HG03175 (cell line): ENCODE data around the gene CLASP1.

ENCODE experiments used
- ATAC-seq: cut with Tn5 transposase; IDR thresholded peaks from one replicate; pipeline ENCODE4 v1.9.1; 2021; ENCODE audit warnings: mild to moderate bottlenecking, moderate library complexity; ENCODE audit not compliant: unreplicated experiment

Gene CLASP1

DNA sequence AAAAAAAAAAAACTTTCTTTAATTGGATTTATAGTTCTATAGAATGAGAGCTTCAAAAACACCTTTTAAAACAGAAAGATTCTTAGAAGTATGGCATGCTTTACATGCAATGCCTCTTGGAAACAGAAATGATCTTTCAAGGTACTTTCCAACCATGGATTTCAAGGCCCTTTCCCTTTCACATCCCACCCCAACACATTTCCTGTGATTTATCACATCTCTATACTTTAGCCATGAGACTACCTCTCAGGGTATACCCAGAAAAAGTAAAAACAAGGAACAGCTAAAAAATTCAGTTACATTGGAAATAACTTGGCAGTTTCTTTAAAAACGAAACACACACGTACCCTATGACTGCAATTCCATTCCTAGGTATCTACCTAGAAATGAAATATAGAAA, 103.3 kb downstream of the CLASP1 start:
- ATAC-seq, result no peak

DNA sequence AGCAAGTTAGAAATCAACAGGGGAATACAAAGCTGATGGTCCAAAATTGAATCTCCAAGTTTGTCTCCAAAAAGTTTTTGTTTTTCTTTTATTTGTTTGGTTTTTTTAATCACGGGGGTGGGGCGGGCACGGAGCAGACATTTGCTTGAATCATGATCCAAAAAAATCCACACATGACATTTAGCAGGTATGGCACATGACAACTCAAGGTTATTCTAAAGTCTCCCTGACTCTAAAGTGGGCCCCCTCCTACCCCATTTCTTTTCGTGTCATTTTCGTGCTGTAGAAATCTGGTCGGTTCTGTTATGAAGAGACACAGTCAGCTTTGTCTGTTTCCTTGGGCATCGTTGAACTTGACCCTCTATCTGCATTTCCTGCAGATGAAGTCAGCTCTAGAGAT, 104.0 kb downstream of the CLASP1 start:
- no peak for ATAC-seq

DNA sequence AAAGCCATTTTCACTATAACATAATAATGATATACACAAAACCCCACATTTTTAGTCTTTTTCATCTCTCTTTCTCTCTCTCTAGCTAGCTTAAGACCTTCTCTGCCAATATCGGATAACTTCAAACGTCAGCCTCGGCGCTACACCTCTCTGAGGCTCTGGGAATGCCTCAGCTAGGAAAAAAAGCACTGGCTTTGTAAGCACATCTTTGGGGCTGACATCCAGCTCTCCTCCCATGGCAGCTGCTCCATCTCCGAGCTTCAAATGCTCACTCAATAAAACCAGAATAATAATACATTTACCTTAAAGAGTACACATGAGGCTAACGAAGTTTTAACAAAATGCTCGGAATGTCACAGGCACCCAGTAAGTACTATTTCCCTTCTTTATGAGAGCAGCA, 107.8 kb downstream of the CLASP1 start:
- no peak for ATAC-seq

DNA sequence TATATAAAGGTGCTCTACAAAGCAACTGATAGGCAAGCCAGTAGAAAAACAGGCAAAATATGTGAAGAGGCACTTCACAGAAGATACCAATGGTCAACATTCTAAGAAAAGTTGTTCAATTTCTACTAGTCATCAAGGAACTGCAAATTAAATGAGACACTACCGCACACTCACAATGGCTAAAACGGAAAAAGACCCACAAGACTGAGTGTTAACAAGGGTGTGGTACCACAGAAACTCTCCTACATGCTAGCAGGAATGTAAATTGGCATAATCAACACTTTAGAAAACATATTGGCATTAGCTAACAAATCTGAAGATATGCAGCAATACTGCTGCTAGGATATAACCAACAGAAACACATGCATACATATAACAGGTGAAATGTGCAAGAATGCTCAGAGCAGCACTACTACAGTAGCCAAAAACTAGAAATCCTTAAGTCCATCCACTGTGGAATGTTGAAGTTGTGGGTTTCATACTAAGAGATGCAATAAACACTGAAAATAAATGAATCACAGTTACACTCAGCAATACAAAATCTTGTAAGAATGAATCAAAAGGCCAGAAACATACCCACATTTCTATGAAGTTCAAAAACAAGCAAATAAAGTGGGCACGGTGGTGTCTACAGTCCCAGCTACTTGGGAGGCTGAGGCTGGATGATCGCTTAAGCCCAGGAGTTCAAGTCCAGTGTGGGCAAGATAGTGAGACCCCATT, 109.4 kb downstream of the CLASP1 start:
- no peak for ATAC-seq

DNA sequence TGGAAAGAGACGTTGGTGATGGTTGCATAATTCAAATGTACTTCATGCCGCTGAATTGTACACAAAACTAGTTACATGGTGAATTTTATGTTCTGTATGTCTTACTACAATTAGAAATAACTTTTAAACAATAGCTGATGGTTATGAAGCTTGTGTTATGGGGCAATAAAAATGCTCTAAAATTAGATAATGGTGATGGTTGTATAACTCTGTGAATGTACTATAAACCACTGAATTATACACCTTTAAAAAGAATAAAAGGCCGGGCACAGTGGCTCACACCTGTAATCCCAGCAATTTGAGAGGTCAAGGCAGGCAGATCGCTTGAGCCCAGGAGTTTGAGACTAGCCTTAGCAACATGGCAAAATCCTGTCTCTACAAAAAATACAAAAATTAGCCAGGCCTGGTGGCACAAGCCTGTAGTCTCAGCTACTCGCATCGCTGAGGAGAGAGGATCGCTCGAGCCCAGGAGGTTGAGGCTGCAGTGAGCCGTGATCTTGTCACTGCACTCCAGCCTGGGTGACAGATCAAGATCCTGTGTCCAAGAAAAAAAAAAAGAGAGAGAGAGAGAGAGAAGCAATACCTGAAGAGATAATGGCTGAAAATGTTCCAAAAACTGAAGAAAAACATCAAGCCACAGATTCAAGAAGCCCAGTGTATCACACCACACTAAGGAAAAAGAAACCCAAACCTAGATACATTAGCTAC, 112.3 kb downstream of the CLASP1 start:
- ATAC-seq, result no peak

DNA sequence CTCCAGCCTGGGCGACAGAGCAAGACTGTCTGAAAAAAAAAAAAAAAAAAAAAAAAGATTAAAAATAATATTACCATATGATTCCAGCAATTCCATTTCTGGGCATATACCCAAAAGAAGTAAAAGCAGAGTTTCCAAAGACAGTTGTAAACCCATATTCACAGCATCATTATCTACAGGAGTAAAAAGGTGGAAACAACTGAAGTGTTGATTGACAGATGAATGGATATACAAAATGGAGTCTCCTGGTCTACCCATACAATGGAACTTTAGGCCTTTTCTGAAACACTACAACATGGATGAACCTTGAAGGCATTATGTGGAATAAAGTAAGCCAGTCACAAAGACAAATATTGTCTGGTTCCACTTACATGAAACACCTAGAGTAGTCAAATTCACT, 112.9 kb downstream of the CLASP1 start:
- ATAC-seq, result no peak

DNA sequence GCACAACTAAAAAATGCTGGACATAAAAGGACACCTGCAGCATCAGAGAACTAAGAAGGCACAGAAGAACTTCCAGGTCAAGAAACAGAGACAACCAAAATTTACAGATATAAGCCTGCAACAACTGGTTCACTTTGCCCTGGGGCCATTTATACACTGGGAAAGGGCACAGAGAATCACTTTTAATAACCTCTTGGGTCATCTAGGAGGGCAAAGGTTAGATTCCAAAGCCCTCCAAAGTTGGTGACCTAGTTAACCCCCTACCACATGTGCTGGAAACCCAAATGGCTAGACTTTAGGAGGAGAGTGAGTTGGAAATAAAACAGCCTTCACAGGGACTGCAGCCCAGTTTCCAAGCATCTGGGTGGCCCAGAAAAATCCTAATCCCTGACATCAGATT, 115.3 kb downstream of the CLASP1 start:
- ATAC-seq, result no peak

DNA sequence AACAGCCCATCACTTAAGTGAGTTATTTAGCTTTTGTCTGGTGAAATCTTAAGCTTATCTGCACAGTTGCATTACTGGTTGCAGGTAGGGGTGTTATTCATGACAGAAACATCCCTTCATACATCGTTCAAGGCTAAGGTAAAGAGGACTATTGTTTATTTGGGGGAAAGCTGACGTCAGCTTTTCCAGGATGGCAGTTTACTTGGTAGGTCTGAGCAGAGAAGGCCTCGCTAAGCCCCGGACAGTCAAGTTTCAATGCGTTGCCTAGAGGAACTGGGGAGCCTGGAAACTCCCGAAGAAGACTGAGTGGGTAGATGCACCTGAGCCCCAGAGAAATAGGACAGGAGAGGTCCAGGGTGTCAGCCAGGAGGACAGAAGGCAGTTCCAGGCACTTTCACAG, 116.4 kb downstream of the CLASP1 start:
- ATAC-seq, result no peak

DNA sequence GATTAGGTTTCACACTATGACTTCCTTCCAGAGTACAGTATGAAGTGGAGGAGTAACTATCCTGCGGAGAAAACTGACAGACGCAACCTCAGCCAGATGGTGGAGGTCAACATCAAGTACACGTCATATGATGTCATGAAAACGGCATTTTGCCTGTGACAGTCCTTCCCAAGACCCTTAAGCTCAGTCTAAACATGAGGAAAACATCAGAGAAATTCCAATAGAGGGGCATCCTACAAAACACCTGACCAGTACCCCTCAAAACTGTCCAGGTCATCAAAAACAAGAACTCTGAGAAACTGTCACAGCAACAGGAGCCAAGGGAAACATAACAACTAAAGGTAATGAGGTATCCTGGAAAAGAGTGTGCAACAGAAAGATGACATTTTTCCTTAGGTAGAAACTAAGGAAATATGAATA, 116.9 kb downstream of the CLASP1 start:
- no peak for ATAC-seq

DNA sequence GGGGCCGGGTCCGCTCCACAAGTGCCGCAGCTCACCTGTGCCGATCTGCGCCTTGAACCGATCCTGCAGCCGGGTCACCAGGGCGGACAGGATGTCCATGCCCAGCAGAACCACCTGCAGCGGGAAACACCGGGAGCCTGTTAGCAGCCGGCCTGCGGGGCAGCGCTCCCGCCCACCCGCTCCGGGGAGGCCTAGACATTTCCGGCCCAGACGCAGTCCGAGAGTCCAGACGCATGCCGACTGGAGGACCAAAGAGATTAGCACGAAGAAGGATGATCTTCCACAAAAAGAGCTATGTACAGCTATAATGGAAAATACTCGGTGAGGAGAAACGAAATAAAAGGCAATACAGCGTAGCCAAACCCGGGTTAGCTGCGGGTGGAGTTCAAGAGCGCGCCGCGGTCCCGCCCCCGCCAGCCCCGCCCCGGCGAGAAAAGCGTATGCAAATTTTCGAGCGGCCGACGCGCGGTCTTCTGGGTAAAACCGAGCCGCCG, 119.0 kb downstream of the CLASP1 start:
- ATAC-seq, result peak; percentile 64

DNA sequence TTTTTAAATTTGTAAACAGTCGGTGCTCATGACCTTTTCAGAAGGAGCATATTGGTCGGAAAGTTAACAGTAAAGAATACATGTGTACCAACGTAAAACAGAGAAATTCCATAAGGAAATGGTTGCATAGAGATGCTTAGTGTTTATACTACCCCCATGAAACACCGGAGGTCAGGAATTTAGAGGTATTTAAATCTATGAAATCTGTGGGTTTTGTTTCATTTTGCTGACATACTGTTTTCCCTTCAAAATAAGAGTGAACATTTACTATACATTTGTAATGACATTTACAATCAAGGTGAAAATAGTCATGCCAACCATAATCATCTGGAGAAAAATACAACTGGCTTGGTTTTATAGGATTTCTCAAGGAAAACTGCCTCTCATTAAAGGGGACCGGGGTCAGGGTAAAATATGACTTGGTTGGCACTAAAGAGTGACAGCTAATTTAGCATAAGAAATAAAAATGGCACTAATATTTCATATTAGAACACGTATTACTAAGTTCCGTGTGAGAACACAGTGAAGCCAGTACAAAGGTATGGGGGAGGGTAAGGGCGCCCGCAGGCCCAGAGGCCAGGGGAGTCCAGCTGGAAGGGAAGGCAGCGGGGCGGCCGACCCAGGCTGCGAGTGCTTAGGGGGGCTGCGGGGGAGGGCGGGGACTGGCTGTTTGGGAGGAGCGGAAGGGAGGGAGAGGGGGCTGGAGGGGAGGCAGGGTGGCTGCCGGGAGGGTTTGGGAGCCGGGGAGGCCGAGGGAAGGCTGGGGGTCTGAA, 119.6 kb downstream of the CLASP1 start:
- ATAC-seq, result peak; percentile 5

DNA sequence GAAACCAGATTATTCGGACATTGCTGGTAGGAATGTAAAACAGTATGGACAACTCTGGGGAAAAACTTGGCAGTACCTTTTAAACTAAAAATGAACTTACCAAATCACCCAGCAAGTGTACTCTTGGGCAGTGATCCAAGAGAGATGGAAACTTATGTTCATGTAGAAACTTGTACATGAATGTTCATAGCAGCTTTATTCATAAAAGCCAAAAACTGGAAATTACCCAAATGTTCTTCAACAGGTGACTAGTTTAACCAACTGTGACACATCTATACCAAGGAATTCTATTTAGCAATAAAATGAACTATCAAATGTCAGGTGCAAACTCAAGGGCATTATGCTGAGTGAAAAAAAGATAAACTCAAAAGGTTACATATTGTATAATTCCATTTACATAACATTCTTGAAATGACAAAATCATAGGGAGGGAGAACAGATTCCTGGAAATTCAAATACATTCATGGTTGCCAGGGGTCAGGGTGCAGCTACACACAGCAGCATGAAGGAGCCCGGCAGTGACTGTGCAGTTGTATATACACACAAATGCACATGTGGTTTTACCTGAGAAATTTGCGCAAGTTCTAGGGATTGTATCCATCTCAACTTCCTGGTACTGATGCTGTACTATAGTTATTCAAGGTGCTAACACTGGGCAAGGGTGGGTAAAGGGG, 122.1 kb downstream of the CLASP1 start:
- no peak for ATAC-seq

DNA sequence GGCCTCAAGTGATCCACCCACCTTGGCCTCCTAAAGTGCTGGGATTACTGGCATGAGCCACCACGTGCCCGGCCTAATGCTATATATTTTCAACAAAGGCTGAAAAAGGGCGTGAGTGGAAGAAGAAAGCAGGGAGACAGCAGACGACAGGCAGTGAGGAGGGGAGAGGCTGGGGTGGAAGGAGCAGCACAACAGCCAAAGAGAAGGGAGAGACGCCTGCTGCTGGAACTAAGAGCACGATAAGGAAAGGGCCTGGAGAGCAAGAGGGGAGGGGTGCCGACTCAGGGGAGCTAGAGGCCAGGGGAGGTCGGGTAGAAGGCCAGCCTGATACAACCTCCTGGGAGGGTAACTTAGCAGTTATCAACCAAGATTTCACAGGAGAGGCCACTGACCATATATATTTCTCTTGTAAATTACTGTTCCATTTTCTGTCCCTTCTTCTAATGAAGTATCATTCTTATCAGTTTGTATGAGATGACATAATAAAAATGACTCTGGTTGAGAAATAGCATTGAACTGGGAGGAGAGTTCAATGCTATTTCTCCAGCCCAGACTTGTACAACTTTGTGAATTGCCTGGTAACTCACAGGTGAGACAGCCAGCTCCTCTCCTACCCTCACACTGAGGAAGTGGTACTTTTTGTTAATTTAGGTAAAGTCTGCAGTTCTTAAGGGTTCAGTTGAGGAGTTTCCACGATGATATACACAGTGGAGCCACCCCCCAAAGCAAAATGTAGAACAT, 124.4 kb downstream of the CLASP1 start:
- ATAC-seq, result no peak

DNA sequence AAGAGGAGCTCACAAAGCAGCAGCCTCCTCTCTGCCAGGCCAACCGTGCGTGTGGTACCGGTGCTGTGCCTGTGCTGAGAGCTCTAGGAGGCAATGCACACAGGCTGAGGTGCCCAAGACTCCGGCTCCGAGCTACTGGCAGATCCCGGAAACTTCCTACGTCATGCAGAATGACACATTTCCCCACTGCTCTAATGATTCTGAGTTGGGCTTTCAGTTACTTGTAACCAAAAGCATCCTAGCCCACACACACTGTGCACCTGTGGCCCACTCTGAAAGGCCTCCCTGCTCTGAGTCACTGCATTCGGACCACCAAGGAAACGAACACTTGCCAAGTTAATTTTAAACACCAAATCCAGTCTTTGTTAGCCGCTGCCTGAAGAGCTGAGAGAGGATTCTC, 127.9 kb downstream of the CLASP1 start:
- ATAC-seq, result no peak

DNA sequence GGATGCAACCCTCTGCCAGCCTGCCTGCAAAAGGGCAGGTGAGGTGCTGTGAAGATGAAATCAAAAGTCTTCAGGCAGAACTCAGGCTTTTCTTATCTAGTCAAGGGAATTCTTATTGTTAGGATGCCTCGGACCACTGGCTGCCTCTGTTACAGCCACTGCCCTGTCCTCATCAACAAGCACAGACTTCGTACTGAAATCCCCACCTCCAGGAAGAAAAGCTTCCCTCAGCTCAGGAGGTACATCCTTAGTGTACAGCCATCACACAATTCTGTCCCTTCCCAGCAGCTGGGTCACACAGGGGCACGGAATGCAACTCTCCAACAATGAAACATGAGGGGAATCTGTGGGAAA, 128.6 kb downstream of the CLASP1 start:
- no peak for ATAC-seq

DNA sequence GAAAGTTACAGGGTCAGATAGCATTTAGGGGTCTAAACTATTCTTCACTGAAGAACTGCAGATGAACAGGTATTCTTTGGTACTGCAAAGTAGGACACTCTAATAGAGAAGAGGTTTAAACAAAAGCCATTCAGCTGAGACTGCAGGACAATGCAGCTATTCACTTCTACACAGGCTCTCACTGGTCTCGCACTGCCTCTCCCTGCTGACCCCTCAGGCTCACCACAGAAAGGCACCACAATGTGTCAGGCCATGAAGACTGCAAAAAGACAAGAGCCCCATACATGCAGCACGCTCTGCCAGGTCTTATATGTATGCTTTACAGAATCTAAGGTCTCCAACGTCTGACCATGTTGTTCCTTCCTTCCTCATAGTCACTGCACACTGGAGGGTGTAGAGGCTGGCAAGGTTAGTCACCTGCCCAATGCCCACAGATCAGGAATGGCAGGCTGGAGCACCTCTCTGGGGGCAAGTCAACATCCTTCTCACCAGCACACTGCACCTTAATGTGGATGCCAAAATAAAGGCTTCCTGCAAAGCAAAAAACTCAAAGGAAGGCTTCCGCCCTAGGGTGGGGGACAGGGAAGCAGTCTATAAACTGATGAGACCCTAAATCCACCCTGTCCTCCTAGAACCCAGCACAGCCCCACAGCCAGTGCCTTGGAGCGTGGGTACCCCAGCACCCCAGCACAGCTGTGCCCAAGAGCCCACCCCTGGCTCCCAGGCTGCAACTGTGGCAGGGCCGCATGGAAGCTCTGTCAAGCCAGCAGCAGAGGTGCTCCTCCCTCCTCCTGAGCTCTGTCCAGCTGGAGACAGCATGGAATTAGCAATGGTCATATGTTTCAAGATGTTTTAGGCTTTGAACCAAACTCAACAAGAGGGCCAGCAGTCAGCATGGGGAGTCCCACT, 129.3 kb downstream of the CLASP1 start:
- ATAC-seq, result no peak

DNA sequence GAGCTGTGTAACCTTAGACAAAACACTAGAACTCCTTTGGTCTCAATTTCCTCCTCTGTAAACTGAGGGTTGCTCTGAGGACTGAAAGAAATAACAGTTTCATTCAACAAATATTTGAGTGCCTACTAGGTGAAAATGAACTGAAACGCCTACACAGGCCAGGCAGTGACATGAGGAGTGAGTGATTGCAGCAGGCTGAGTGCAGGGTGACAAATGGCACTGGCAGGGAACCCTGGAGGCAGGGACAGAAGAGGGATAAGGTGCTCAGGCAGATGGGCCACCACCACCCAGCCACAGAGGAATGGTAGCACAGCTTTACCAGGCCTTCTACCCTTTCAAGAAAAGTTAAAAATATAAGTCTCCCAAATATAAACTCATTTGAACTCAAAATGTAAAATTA, 130.1 kb downstream of the CLASP1 start:
- ATAC-seq, result no peak

DNA sequence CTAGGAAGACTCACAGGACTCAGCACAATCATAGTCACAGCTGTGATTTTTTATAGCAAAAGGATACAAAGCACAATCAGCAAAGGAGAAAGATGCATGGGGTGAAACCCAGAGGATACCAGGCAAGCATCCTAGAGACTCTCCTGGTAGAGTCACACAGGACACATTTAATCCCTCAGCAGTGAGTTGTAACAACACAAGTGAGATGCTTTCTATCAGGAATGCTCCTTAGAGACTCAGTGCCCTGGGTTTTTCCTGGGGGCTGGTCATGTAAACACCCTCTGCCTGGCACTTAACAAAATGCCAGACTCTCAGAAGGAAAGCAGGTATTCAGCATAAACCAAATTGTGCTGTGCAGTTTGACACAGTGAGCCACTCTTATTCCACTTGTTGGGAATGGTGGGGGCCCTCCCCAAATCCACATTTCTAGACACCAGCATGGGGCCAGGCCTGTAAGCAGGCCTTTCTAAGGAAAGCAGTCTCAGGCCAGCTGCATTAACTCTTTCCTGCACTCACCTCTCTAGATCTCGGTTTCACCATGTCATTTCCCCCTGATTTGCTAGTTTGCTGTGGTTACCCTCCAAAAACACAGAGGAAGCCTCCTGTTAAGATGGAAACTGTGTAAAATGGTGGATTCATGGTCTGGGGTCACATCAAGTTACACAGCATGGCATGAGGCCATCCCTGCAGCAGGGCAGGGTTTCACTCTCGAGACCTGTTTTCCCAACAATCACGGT, 135.5 kb downstream of the CLASP1 start:
- ATAC-seq, result no peak

DNA sequence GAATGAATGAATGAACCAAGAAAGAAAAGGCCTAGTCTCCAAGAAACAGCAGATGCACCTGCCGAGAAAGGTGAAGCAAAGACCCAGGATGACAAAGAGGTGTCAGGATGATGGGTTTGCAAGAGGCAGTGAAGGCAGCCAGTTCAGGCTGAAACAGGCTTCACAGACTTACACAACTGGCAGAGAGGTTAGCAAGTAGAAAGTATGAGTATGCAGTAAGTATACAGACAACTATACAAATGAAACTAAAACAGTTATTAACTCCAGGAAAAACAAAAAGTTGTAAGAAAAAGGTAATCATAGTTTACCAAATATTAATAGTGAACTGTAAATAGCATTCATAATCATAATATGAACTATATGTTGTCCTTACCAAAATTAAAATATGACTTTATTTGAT, 138.4 kb downstream of the CLASP1 start:
- ATAC-seq, result no peak
